Gastroesophageal sphincter (tissue), 4 donors: ENCODE data around the gene SND1. TPM values are rescaled to one million over a fixed set of nuclear protein-coding genes. Genes with fewer than 3 reads are reported as not detected.

ENCODE experiments used
- ATAC-seq: fragments of 150-250 bp; one replicate; pipeline ENCODE4 v1.9.1; 2016; ENCODE audit warnings: mild to moderate bottlenecking, moderate library complexity
- H3K27ac ChIP-seq, 4 donors: fragments of 200-600 bp; sonication (generic) in 3 of 4; 1 replicate in 3 of 4; 2 replicates in 1 of 4; pipeline ENCODE4 v1.5.1; 2016 to 2019
- H3K27me3 ChIP-seq: fragments of 200-600 bp; sonication (generic); one replicate; pipeline ENCODE4 v1.5.1; 2019
- H3K36me3 ChIP-seq, 2 donors: fragments of 200-600 bp; sonication (generic); one replicate each; pipeline ENCODE4 v1.5.1; 2019; ENCODE audit warnings: control low read depth in 1 of 2
- H3K4me1 ChIP-seq, 3 donors: fragments of 200-600 bp; sonication (generic); 1 replicate in 2 of 3; 2 replicates in 1 of 3; pipeline ENCODE4 v1.5.1; 2016 to 2019; ENCODE audit warnings: control low read depth in 2 of 3
- H3K4me3 ChIP-seq, 2 donors: fragments of 200-600 bp; sonication (generic); one replicate each; pipeline ENCODE4 v1.5.1; 2019; ENCODE audit warnings: mild to moderate bottlenecking in 1 of 2, moderate library complexity in 1 of 2
- H3K9me3 ChIP-seq, 3 donors: fragments of 200-600 bp; sonication (generic); one replicate each; pipeline ENCODE4 v1.5.1; 2017 to 2019; ENCODE audit warnings: control low read depth in 2 of 3
- CTCF ChIP-seq, 4 experiments: fragments of 200-600 bp in 2 of 4; fragments of 450-650 bp in 2 of 4; sonication (generic) in 1 of 4; IDR thresholded peaks; one replicate each; pipeline ENCODE4 v1.5.1; 2017 to 2019; ENCODE audit warnings: antibody characterized with exemption in 4 of 4, mild to moderate bottlenecking in 2 of 4, moderate library complexity in 2 of 4
- EP300 ChIP-seq: sonication (generic); formaldehyde crosslinking; IDR thresholded peaks from one replicate; pipeline ENCODE4 v1.6.1; 2017; ENCODE audit warnings: antibody characterized with exemption, mild to moderate bottlenecking
- POLR2A ChIP-seq, 2 donors: fragments of 450-650 bp; IDR thresholded peaks; one replicate each; pipeline ENCODE4 v1.6.1; 2017; ENCODE audit warnings: antibody characterized with exemption in 2 of 2, mild to moderate bottlenecking in 2 of 2, moderate library complexity in 1 of 2
- POLR2AphosphoS5 ChIP-seq: sonication (generic); formaldehyde crosslinking; IDR thresholded peaks from one replicate; pipeline ENCODE4 v1.6.1; 2017; ENCODE audit warnings: antibody characterized with exemption
- WGBS, 2 donors: methylation state at CpG; one replicate each; pipeline ENCODE4 v1.1.5; 2018; ENCODE audit warnings: low coverage in 1 of 2; 5-methylcytosine and 5-hydroxymethylcytosine counted together
- total RNA-seq, 4 donors: library from RNA; depleted of rRNA; stranded (reverse); fragments of >200 nt; gene quantifications; one replicate each; pipeline ENCODE4 v1.1.0, GENCODE V29; 2016

SND1 gene
- total RNA-seq, 4 donors from 2014 or later, result 97.1 to 119 (median 103) TPM

GRCh38 chr7:127692200-127692599 is 40.2 kb downstream of the SND1 start:
- no peak overlapping the region for H3K27ac ChIP-seq
- H3K27me3 ChIP-seq, result no peaks in the 10 kb centered on the region
- no peak for ATAC-seq
- 89 to 100% methylated on average over 1 of the region's 1 CpG for WGBS, 2 donors
- H3K4me1 ChIP-seq, result no peaks in the 10 kb centered on the region
- no peak overlapping the region for H3K4me3 ChIP-seq
- H3K36me3 ChIP-seq, result peaks cover 8 to 63% of the 10 kb centered on the region in 2 donors
- TF ChIP-seq POLR2AphosphoS5, result no peak
- H3K9me3 ChIP-seq, result no peaks in the 10 kb centered on the region

- H3K27ac ChIP-seq, result no peak overlapping the region
- 79 to 89% methylated on average over 1 to 2 of the region's 2 CpGs for WGBS, 2 donors
Measured at GRCh38 chr7:127699853-127700252, 47.9 kb downstream of the SND1 start.

GRCh38 chr7:127702052-127702652 is 50.2 kb downstream of the SND1 start:
- H3K36me3 ChIP-seq, result peaks cover 0 to 90% of the 10 kb centered on the region in 2 donors

More at GRCh38 chr7:127699853-127700252, 47.9 kb downstream of the SND1 start:
- H3K27me3 ChIP-seq, result no peaks in the 10 kb centered on the region
- ATAC-seq, result no peak
- H3K36me3 ChIP-seq, result peaks cover 8 to 87% of the 10 kb centered on the region in 2 donors
- H3K9me3 ChIP-seq, result no peaks in the 10 kb centered on the region
- no peaks in the 10 kb centered on the region for H3K4me1 ChIP-seq
- TF ChIP-seq POLR2AphosphoS5 (no peak), CTCF (IDR thresholded peaks at IDR 0.05) (no peak), POLR2A (IDR thresholded peaks at IDR 0.05) (no peak), EP300 (no peak)
- H3K4me3 ChIP-seq, result no peak overlapping the region

GRCh38 chr7:127702938-127703337 is 50.9 kb downstream of the SND1 start:
- H3K36me3 ChIP-seq, result peaks cover 0 to 90% of the 10 kb centered on the region in 2 donors
- no peaks in the 10 kb centered on the region for H3K27me3 ChIP-seq
- no peaks in the 10 kb centered on the region for H3K9me3 ChIP-seq
- TF ChIP-seq POLR2A (IDR thresholded peaks at IDR 0.05), result no peak
- TF ChIP-seq POLR2AphosphoS5, result no peak
- no peak for TF ChIP-seq EP300
- no peak for TF ChIP-seq CTCF (IDR thresholded peaks at IDR 0.05)
- H3K27ac ChIP-seq, result no peak overlapping the region
- WGBS, 2 donors, result 75 to 94% methylated on average over 3 to 5 of the region's 7 CpGs
- H3K4me1 ChIP-seq, result no peaks in the 10 kb centered on the region
- ATAC-seq, result no peak
- H3K4me3 ChIP-seq, result no peak overlapping the region

More at GRCh38 chr7:127702052-127702652, 50.2 kb downstream of the SND1 start:
- WGBS, 2 donors, result 91 to 95% methylated on average over 2 to 6 of the region's 6 CpGs
- Histone ChIP-seq H3K4me1 (no peaks in the 10 kb centered on the region), H3K4me3 (no peak overlapping the region), H3K27me3 (no peaks in the 10 kb centered on the region), H3K27ac (no peak overlapping the region), H3K9me3 (no peaks in the 10 kb centered on the region)
- no peak for TF ChIP-seq EP300
- no peak for ATAC-seq

- no peak overlapping the region for H3K4me3 ChIP-seq
- no peaks in the 10 kb centered on the region for H3K4me1 ChIP-seq
- H3K27ac ChIP-seq, result no peak overlapping the region
- no peaks in the 10 kb centered on the region for H3K9me3 ChIP-seq
- H3K36me3 ChIP-seq, result peaks cover 0 to 90% of the 10 kb centered on the region in 2 donors
- 70% methylated on average over 1 of the region's 1 CpG; no CpG with 5 or more reads in 1 of the 2 donors for WGBS, 2 donors
- no peak for ATAC-seq
- TF ChIP-seq POLR2AphosphoS5 (no peak), POLR2A (IDR thresholded peaks at IDR 0.05) (no peak), CTCF (IDR thresholded peaks at IDR 0.05) (no peak), EP300 (no peak)
- no peaks in the 10 kb centered on the region for H3K27me3 ChIP-seq
Measured at GRCh38 chr7:127704211-127704610, 52.2 kb downstream of the SND1 start.

- 86 to 93% methylated on average over 6 of the region's 6 CpGs for WGBS, 2 donors
- Histone ChIP-seq H3K27ac (no peak overlapping the region), H3K36me3 (peaks cover 0 to 89% of the 10 kb centered on the region in 2 donors), H3K4me1 (no peaks in the 10 kb centered on the region), H3K27me3 (no peaks in the 10 kb centered on the region), H3K4me3 (no peak overlapping the region), H3K9me3 (peaks cover 0 to under 1% (median 0%) of the 10 kb centered on the region in 3 donors)
- ATAC-seq, result no peak
- TF ChIP-seq POLR2AphosphoS5, result no peak
- no peak for TF ChIP-seq CTCF (IDR thresholded peaks at IDR 0.05)
- TF ChIP-seq EP300, result no peak
- no peak for TF ChIP-seq POLR2A (IDR thresholded peaks at IDR 0.05)
Measured at GRCh38 chr7:127705461-127705959, 53.5 kb downstream of the SND1 start.
